ENCODE measurements around the gene NEDD9.

The NEDD9 gene

GRCh38 chr6:11183761-11184362 lies 48.6 kb downstream of the NEDD9 start:
- no peaks in the 10 kb centered on the region for H3K27me3 ChIP-seq (replicated peaks; ENCODE audit: insufficient read depth, low read length)
- no peak for DNase-seq
- no peaks in the 10 kb centered on the region for H3K9me2 ChIP-seq (replicated peaks; ENCODE audit: insufficient read depth, low read length)
- H3K4me1 ChIP-seq (ENCODE audit: low read length), result no peaks in the 10 kb centered on the region
- no peak overlapping the region for H3K4me2 ChIP-seq (ENCODE audit: low read depth, low read length)
- TF ChIP-seq EZH2phosphoT487 (IDR thresholded peaks at IDR 0.05; ENCODE audit: low read length), result no peak
- no peak for TF ChIP-seq EZH2 (optimal IDR thresholded peaks at IDR 0.05; ENCODE audit: low read depth, low read length)
- no peak for TF ChIP-seq CTCF (IDR thresholded peaks at IDR 0.05; ENCODE audit: low read length)
- H4K20me1 ChIP-seq (ENCODE audit: insufficient read depth, low read length), result no peaks in the 10 kb centered on the region
- no peak overlapping the region for H3K4me3 ChIP-seq (ENCODE audit: low read length)
- H3K27ac ChIP-seq (ENCODE audit: low read length), result no peak overlapping the region
- H2AFZ ChIP-seq (ENCODE audit: low read length), result no peak overlapping the region
- H3K36me3 ChIP-seq (replicated peaks; ENCODE audit: insufficient read depth, low read length), result no peaks in the 10 kb centered on the region; the same call in 1 of the 2 replicates
- no peak overlapping the region for H3K9ac ChIP-seq (ENCODE audit: low read length)
- no peaks in the 10 kb centered on the region for H3K79me2 ChIP-seq (ENCODE audit: low read length)
- H3K9me3 ChIP-seq (replicated peaks; ENCODE audit: insufficient read depth, low read length), result no peaks in the 10 kb centered on the region
- H3F3A ChIP-seq (ENCODE audit: insufficient read depth, low read length), result no peaks in the 10 kb centered on the region

- H3K27ac ChIP-seq (ENCODE audit: low read length), result no peak overlapping the region
- no peaks in the 10 kb centered on the region for H3K9me2 ChIP-seq (replicated peaks; ENCODE audit: insufficient read depth, low read length)
- H2AFZ ChIP-seq (ENCODE audit: low read length), result no peak overlapping the region
- no peaks in the 10 kb centered on the region for H3K4me1 ChIP-seq (ENCODE audit: low read length)
- no peaks in the 10 kb centered on the region for H3K9me3 ChIP-seq (replicated peaks; ENCODE audit: insufficient read depth, low read length)
- H3K79me2 ChIP-seq (ENCODE audit: low read length), result no peaks in the 10 kb centered on the region
- H4K20me1 ChIP-seq (ENCODE audit: insufficient read depth, low read length), result no peaks in the 10 kb centered on the region
- no peak overlapping the region for H3K4me2 ChIP-seq (ENCODE audit: low read depth, low read length)
- no peaks in the 10 kb centered on the region for H3F3A ChIP-seq (ENCODE audit: insufficient read depth, low read length)
- DNase-seq, result no peak
- H3K4me3 ChIP-seq (ENCODE audit: low read length), result no peak overlapping the region
- H3K36me3 ChIP-seq (replicated peaks; ENCODE audit: insufficient read depth, low read length), result no peaks in the 10 kb centered on the region
- H3K9ac ChIP-seq (ENCODE audit: low read length), result no peak overlapping the region
- H3K27me3 ChIP-seq (replicated peaks; ENCODE audit: insufficient read depth, low read length), result no peaks in the 10 kb centered on the region
- TF ChIP-seq EZH2 (optimal IDR thresholded peaks at IDR 0.05; ENCODE audit: low read depth, low read length) (no peak), CTCF (IDR thresholded peaks at IDR 0.05; ENCODE audit: low read length) (no peak), EZH2phosphoT487 (IDR thresholded peaks at IDR 0.05; ENCODE audit: low read length) (no peak)
These were observed 50.9 kb downstream of the NEDD9 start for GRCh38 chr6:11181478-11182136.

- no peak overlapping the region for H3K4me3 ChIP-seq (ENCODE audit: low read length)
- no peaks in the 10 kb centered on the region for H4K20me1 ChIP-seq (ENCODE audit: insufficient read depth, low read length)
- H3K9ac ChIP-seq (ENCODE audit: low read length), result no peak overlapping the region
- no peak for DNase-seq
- H3K9me2 ChIP-seq (replicated peaks; ENCODE audit: insufficient read depth, low read length), result no peaks in the 10 kb centered on the region
- no peaks in the 10 kb centered on the region for H3F3A ChIP-seq (ENCODE audit: insufficient read depth, low read length)
- no peaks in the 10 kb centered on the region for H3K9me3 ChIP-seq (replicated peaks; ENCODE audit: insufficient read depth, low read length)
- H3K4me1 ChIP-seq (ENCODE audit: low read length), result no peaks in the 10 kb centered on the region
- no peak overlapping the region for H3K27ac ChIP-seq (ENCODE audit: low read length)
- TF ChIP-seq EZH2 (optimal IDR thresholded peaks at IDR 0.05; ENCODE audit: low read depth, low read length), result no peak
- no peak for TF ChIP-seq EZH2phosphoT487 (IDR thresholded peaks at IDR 0.05; ENCODE audit: low read length)
- no peak for TF ChIP-seq CTCF (IDR thresholded peaks at IDR 0.05; ENCODE audit: low read length)
- no peaks in the 10 kb centered on the region for H3K36me3 ChIP-seq (replicated peaks; ENCODE audit: insufficient read depth, low read length)
- H2AFZ ChIP-seq (ENCODE audit: low read length), result no peak overlapping the region
- no peak overlapping the region for H3K4me2 ChIP-seq (ENCODE audit: low read depth, low read length)
- H3K79me2 ChIP-seq (ENCODE audit: low read length), result no peaks in the 10 kb centered on the region
- H3K27me3 ChIP-seq (replicated peaks; ENCODE audit: insufficient read depth, low read length), result no peaks in the 10 kb centered on the region
These were observed 52.9 kb downstream of the NEDD9 start for GRCh38 chr6:11179419-11180202.

Data from MM.1S (cell line).